ENCODE data around the gene AKAP8.
"Not testable (repeated sequence)": the region's sequence is repeated elsewhere in the genome, so short reads cannot be mapped to it uniquely, and the experiment has no call there.

Gene AKAP8

GRCh38 chr19:15403151-15403531, 23.6 kb upstream of the AKAP8 start:
- no peak for DNase-seq

DNA sequence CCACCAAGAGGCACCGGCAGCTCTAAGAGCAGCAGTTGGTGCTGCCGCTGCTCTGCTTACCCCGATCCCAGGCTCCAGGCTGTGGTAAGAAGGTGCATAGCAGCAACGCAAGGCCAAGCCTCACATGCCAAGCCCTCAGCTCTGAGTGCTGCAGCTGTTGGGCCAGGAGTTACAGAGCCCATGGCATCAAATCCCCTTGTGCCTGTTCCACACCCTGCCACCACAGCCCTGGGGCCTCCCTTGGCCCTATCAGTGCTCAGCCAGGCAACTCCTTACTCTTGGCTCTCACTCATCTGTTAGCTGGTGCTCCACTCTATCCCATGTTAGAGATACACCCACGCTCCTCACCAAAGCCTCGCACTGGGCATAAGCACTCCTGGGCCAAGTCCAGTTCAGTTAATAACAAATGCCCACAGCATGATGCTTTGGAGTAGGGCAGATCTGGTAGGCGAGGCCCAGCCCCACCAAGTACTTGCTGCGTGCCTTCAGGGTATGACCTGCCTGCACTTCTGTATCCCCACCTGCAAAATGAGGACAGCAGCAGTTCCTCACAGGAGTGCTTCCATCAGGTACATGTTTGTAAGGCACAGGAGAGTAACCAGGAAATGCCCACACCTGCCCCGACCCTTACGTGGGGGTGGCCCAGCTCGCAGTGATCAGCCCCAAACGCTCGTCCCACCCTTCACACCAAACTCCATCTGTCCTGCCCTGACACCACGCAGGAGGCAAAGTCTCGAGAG, 23.0 kb upstream of the AKAP8 start:
- DNase-seq = no peak

- no peak for DNase-seq
Observed at GRCh38 chr19:15401397-15401710, 21.8 kb upstream of the AKAP8 start.

DNA sequence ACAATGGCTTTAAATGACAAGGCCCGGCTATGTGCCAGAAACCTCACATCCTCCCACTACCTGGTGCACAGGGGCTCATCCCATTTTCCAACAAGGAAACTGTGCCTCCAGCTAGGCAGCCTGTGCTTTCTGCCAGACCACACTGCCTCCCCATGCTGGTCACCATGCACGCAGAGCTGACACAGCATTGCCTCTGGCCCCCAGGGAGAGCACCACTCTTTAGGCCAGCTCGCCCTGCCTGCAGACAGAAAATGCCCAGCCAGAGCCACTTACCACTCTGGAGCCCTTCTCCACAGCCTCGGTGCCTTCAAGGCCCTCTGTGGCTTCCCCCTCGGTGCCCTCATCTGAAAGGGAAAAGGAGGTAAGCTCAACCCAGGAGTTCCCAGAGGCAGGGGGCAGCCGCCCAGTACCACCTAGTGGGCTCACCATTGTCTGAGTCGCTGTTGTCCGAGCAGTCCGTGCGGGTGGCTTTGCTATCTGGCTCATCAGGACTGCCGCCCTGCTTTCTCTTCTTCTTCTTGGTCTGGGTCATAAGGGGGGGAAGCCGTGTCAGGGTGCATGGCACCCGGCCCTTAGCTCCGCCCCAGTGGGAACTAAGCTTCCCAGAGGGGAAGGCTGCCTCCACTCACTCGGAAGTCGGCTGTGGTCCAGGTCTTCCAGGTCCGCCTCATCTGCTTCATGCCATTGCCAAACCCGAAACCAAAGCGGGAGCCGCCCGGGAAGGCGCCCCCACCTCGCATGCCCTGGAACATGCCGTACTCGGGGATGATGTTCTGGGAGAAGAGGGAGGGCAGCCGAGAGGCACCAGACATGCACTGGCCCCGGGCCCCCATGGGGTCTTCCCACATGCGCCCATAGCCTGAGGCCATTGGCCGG, 21.2 kb upstream of the AKAP8 start:
- no peak for DNase-seq

DNA sequence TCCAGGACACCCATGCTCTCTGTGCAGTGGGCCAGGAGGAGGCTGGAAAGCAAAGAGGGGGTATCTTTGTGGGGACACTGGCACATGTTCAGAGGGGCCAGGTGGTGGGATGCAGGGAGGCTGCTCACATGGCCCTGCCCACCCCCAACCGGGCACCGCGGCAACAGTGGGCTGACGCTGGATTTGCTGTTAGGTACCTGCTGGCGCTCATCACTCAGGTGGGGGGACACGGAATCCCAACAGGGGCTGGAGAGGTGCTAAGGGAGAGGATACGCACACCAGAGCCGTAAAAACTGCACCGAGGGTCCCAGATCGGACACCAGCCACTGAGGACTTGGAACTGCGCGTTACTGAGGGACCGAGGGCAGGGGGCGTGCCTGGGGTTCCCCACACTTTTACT, 20.0 kb upstream of the AKAP8 start:
- no peak for DNase-seq

- DNase-seq = no peak
Observed at GRCh38 chr19:15399234-15399515, 19.6 kb upstream of the AKAP8 start.

DNA sequence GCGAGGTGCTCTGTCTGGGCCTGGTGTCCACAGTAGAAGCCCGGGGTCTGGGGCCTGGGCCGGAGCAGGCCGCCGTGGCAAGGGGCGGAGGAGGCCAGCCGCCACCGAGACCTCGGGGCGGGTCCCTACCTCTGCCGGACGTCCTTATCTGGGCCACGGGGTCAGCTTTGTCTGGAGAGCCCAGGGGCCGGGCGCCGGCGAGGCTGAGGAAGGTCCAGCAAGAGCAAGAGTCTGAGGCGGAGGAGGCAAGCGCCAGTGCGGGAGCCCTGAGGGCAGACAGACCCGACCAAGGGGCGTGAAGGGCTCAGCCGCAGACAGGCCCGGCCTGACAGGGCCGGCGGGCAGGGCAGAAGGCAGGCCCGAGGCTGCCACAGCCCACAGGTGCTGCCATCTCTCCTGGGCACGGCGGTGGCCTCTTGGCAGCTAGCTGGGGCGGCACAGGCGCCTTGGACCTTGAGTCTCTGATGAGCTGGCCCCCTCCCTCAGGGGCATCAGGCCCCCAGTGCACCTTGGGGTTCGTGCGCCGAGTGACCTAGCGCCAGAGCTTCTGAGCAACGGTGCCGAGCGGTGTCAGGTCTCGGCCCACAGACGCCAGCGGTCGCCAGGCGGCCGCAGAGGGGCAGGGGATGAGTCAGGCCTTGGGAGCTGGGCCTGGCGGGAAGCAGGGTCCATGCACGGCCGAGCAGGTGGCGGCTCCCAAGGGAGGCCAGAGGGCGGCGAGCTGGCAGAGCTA, 19.1 kb upstream of the AKAP8 start:
- DNase-seq = no peak

- DNase-seq = no peak
Observed at GRCh38 chr19:15397782-15398181, 18.2 kb upstream of the AKAP8 start.

DNA sequence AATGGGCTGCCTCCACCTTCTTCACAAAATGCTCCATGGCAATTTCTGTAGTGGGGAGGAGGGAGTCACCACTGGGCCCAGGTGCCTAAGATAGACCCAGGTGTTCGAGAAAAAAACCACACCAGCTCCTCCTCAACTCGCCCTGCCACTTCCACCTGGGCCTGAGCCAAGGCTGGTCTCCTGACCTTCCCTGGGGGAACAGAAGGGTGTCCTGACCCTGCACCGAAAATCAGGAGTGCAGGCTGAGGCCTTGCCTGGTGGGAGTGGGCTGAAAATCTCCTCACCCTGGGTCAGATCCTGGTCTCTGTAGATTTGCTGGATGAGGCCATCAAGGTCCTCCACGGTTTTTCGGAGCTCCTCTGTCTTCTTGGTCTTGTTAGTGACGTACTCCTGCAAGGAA, 17.6 kb upstream of the AKAP8 start:
- no peak for DNase-seq

GRCh38 chr19:15396436-15396835, 16.8 kb upstream of the AKAP8 start:
- no peak for DNase-seq

- not testable (repeated sequence) for DNase-seq
Observed at GRCh38 chr19:15395251-15395650, 15.7 kb upstream of the AKAP8 start.

DNA sequence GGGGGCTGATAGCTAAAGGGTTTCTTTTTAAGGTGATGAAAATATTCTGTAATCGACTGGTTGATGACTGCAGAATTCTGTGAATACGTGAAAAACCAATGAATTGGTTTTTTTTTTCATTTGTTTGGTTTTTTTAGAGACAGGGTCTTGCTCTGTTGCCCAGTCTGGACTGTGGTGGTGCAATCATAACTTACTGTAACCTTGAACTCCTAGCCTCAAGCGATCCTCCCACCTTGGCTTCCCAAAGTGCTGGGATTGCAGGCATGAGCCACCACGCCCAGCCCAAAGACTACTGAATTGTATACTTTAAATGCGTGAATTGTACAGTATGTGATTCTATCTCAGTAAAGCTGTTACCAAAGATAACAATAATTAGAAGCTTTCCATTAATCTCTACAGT, 14.8 kb upstream of the AKAP8 start:
- no peak for DNase-seq

GRCh38 chr19:15393963-15394362, 14.4 kb upstream of the AKAP8 start:
- DNase-seq = no peak

DNA sequence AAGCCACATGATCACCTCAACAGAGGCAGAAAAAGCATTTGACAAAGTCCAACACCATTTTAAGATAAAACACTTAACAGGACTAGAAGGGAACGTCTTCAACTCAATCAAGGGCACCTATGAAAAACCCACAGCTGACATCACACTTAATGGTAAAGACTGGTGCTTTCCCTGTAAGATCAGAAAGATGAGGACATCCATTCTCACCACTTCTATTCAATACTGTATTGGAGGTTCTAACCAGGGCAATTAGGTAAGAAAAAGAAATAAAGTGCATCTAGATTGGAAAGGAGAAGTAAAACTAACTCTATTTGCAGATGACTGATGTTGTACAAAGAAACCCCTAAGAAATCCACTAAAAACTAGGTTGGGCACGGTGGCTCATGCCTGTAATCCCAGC, 11.2 kb upstream of the AKAP8 start:
- DNase-seq = no peak

DNA sequence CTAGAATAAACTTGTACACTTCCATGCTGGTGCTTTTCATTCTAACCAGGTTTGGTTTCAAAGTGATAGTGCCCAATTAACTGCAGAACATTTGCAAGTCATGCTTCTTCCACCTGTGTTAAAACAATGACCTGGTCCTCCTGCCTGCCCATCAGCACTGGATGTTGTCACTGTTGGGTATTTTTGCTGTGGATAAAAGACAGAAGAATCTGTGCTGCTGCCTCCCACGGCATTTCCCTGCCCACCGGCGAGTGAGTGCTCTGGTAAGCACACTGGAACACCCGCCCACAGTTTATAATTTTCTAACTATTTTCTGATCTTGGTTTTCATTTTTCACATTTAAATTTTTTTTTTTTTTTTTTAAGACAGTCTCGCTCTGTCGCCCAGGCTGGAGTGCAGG, 2.3 kb upstream of the AKAP8 start:
- no peak for DNase-seq

DNA sequence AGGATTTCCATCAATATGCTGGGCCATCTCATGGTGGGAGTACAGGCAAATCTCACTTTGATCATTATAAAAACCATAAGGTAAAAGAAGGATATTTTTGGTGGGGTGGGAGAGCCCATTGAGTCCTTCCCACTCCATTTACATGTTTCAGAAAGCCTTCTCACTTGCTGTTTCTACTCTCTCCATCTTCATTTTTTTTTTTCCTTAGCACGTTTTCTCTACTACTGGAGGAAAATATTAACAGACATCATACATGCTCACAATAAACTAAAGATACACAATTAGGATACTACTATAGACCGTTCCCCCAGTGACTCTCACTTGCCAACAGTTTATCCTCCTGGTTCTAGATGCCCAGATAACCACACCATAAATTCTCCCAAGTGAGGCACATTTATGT, 1.8 kb upstream of the AKAP8 start:
- DNase-seq = no peak

DNA sequence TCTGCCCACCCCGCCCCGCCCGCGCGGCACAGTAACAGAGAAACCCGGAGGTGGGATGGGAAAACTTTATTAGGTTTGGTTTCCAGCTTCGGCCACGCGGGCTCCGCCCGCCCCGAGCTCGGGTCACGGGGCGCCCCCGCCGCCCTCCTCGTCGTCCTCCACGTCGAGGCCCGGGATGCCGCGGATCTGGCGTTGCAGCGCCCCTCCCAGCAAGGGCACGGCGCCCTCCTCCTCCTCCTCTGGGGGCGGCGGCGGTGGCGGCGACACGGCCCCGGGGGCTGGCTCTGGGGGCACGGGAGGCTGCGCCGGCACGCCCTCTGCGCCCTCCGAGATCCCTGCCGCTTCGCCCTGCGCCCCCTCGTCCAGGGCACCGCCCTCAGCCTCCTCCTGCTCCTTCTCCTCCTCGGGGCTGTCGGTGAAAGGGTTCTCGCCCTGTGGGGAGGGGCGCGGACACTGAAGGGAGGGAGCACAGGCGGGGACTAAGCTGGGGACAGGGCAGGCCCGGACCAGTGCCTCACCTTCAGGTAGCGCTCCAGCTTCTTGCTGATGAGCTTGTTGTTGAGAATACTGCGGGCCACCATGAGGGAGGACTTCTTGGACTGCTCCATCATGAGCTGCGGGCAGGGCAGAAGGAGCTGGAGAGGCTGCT, 536 bp upstream of the AKAP8 start:
- DNase-seq = no peak

- peak; percentile 27 for DNase-seq
Observed at GRCh38 chr19:15378534-15379082, 979 bp downstream of the AKAP8 start.

DNA sequence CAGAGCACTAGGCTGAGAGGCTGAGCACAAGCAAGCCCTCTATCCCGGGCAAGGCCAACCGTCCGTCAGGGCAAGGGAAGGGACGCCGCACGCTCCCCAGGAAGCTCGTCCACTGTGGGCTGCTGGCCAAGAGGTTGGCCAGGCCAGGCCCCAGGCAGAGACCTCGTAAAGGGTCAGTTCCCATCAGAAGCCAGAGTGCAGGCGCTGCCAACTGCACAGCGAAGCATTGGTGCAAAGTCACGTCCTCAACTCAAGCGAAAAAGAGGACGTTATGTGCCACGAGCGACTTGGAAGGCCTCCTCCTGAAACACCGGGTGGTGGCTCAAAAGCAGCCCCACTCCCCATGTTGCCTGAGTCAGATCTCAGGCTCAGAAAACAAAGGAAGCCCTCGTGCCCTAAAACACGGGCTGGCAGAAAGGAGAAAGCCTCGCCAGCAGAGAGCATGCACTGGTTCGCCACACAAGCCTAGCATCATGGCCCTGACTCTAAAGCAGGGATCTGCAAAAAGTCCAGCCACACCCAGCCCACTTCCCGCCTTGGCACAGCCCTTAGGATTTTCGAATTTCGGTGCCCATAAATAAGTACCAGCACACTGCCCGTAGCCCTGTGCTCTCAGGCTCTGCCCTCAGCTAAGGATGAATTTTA, 4.7 kb downstream of the AKAP8 start:
- DNase-seq = no peak

GRCh38 chr19:15374105-15374651, 5.4 kb downstream of the AKAP8 start:
- DNase-seq = no peak

GRCh38 chr19:15373644-15374043, 5.9 kb downstream of the AKAP8 start:
- no peak for DNase-seq

- DNase-seq = no peak
Observed at GRCh38 chr19:15372891-15373301, 6.7 kb downstream of the AKAP8 start.
